Hematopoietic multipotent progenitor cell treated with erythropoietin and hydrocortisone succinate and interleukin-3 and kit ligand, for 17 days (in vitro differentiated cells): ENCODE data around the gene UFC1.
A peak's percentile ranks its signal among the peaks of the same experiment; 100 is the strongest.

Experiments used
- DNase-seq: peaks from one replicate; pipeline ENCODE4 v3.0.0-alpha.2; 2015; ENCODE audit warnings: low spot score

Gene UFC1

GRCh38 chr1:161171191-161171590, 17.4 kb downstream of the UFC1 start:
- peak; percentile 19 for DNase-seq

GRCh38 chr1:161171696-161172095, 17.9 kb downstream of the UFC1 start:
- DNase-seq, result no peak

- DNase-seq, result peak; percentile 15
Observed at GRCh38 chr1:161172349-161172748, 18.6 kb downstream of the UFC1 start.

GRCh38 chr1:161172776-161173376, 19.1 kb downstream of the UFC1 start:
- peak; percentile 48 for DNase-seq

- no peak for DNase-seq
Observed at GRCh38 chr1:161173711-161174110, 19.9 kb downstream of the UFC1 start.

GRCh38 chr1:161174911-161175310, 21.1 kb downstream of the UFC1 start:
- no peak for DNase-seq

- DNase-seq, result no peak
Observed at GRCh38 chr1:161175771-161176453, 22.1 kb downstream of the UFC1 start.

GRCh38 chr1:161176468-161177111, 22.8 kb downstream of the UFC1 start:
- peak; percentile 67 for DNase-seq

- peak; percentile 93 for DNase-seq
Observed at GRCh38 chr1:161177112-161177935, 23.5 kb downstream of the UFC1 start, which contains the start of gene B4GALT3. B4GALT3 (minus strand) TSS chr1:161177507; CDS start chr1:161176060, 1,447 bp downstream.

- DNase-seq, result no peak
Observed at GRCh38 chr1:161177936-161178244, 24.1 kb downstream of the UFC1 start.

- DNase-seq, result no peak
Observed at GRCh38 chr1:161179698-161180097, 25.9 kb downstream of the UFC1 start.

- peak; percentile 45 for DNase-seq
Observed at GRCh38 chr1:161180639-161181038, 26.9 kb downstream of the UFC1 start.

- peak; percentile 67 for DNase-seq
Observed at GRCh38 chr1:161182214-161182613, 28.4 kb downstream of the UFC1 start.

- no peak for DNase-seq
Observed at GRCh38 chr1:161185282-161185682, 31.5 kb downstream of the UFC1 start.

- no peak for DNase-seq
Observed at GRCh38 chr1:161185732-161186311, 32.0 kb downstream of the UFC1 start.

GRCh38 chr1:161187311-161187710, 33.5 kb downstream of the UFC1 start:
- DNase-seq, result no peak

- DNase-seq, result no peak
Observed at GRCh38 chr1:161188381-161188780, 34.6 kb downstream of the UFC1 start.

- no peak for DNase-seq
Observed at GRCh38 chr1:161189036-161189435, 35.3 kb downstream of the UFC1 start.

- no peak for DNase-seq
Observed at GRCh38 chr1:161190962-161191521, 37.3 kb downstream of the UFC1 start.

- no peak for DNase-seq
Observed at GRCh38 chr1:161191971-161192370, 38.2 kb downstream of the UFC1 start.

- peak; percentile 87 for DNase-seq
Observed at GRCh38 chr1:161192476-161193465, 39.0 kb downstream of the UFC1 start.
